Ishikawa (cell line): ENCODE data around the gene ATG9B.

Source experiments
- CEBPB ChIP-seq: IDR thresholded peaks from 2 replicates; pipeline ENCODE4 v1.6.1; 2012
- CREB1 ChIP-seq: IDR thresholded peaks from 2 replicates; pipeline ENCODE4 v1.6.1; 2012; ENCODE audit warnings: low read depth
- EGR1 ChIP-seq: IDR thresholded peaks from 2 replicates; pipeline ENCODE4 v1.6.1; 2012
- EP300 ChIP-seq: IDR thresholded peaks from 2 replicates; pipeline ENCODE4 v1.6.1; 2012; ENCODE audit warnings: borderline replicate concordance
- FOXM1 ChIP-seq: IDR thresholded peaks from 2 replicates; pipeline ENCODE4 v1.6.1; 2012; ENCODE audit warnings: low read depth, borderline replicate concordance
- NFIC ChIP-seq: IDR thresholded peaks from 2 replicates; pipeline ENCODE4 v1.6.1; 2012
- RAD21 ChIP-seq: IDR thresholded peaks from 2 replicates; pipeline ENCODE4 v1.6.1; 2012; ENCODE audit warnings: low read depth
- REST ChIP-seq: IDR thresholded peaks from 2 replicates; pipeline ENCODE4 v1.6.1; 2012; ENCODE audit warnings: low read depth, mild to moderate bottlenecking
- TAF1 ChIP-seq: IDR thresholded peaks from 2 replicates; pipeline ENCODE4 v1.6.1; 2012; ENCODE audit warnings: low read depth, mild to moderate bottlenecking
- TCF12 ChIP-seq: IDR thresholded peaks from 2 replicates; pipeline ENCODE4 v1.6.1; 2012; ENCODE audit warnings: low read depth
- TEAD4 ChIP-seq: IDR thresholded peaks from 2 replicates; pipeline ENCODE4 v1.6.1; 2012
- USF1 ChIP-seq: IDR thresholded peaks from 2 replicates; pipeline ENCODE4 v1.6.1; 2012
- YY1 ChIP-seq: IDR thresholded peaks from 2 replicates; pipeline ENCODE4 v1.6.1; 2012; ENCODE audit warnings: low read depth
- ZBTB7A ChIP-seq: IDR thresholded peaks from 2 replicates; pipeline ENCODE4 v1.6.1; 2012; ENCODE audit warnings: low read depth
- TF ChIP-seq, protein P1 (sequence below): IDR thresholded peaks from 2 replicates; pipeline ENCODE4 v1.6.1; 2012

Gene ATG9B

GRCh38 chr7:151058781-151059366 lies 34.6 kb upstream of the ATG9B start:
- TF ChIP-seq, protein P1, sequence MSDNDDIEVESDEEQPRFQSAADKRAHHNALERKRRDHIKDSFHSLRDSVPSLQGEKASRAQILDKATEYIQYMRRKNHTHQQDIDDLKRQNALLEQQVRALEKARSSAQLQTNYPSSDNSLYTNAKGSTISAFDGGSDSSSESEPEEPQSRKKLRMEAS, result peak; percentile 36; the same call in 1 of the 2 replicates
- no peak for TF ChIP-seq TCF12

- peak; percentile 66; the same call in 1 of the 2 replicates for TF ChIP-seq YY1
- TF ChIP-seq CREB1, result peak; percentile 28; the same call in 1 of the 2 replicates
- TF ChIP-seq RAD21, result no peak
- no peak for TF ChIP-seq FOXM1
- peak; percentile 57 for TF ChIP-seq USF1
- no peak for TF ChIP-seq REST
- TF ChIP-seq CEBPB, result no peak
- TF ChIP-seq, protein P1, result peak; percentile 49; the same call in 1 of the 2 replicates
- peak; percentile 37; the same call in 1 of the 2 replicates for TF ChIP-seq NFIC
- TF ChIP-seq EP300, result no peak; the same call in 1 of the 2 replicates
- TF ChIP-seq TAF1, result peak; percentile 48
- TF ChIP-seq ZBTB7A, result peak; percentile 91; the same call in 1 of the 2 replicates
- peak; percentile 25 for TF ChIP-seq TEAD4
- TF ChIP-seq TCF12, result peak; percentile 70
- no peak for TF ChIP-seq EGR1
These were observed 33.9 kb upstream of the ATG9B start for GRCh38 chr7:151057989-151058780.

GRCh38 chr7:151057506-151057988 lies 33.3 kb upstream of the ATG9B start, which contains the start of gene CDK5:
CDK5 (minus strand) TSS chr7:151057897; CDS start chr7:151057848, 49 bp downstream.
- TF ChIP-seq CEBPB (no peak), NFIC (no peak), EP300 (no peak; the same call in 1 of the 2 replicates), YY1 (no peak), CREB1 (no peak), USF1 (no peak)

DNA sequence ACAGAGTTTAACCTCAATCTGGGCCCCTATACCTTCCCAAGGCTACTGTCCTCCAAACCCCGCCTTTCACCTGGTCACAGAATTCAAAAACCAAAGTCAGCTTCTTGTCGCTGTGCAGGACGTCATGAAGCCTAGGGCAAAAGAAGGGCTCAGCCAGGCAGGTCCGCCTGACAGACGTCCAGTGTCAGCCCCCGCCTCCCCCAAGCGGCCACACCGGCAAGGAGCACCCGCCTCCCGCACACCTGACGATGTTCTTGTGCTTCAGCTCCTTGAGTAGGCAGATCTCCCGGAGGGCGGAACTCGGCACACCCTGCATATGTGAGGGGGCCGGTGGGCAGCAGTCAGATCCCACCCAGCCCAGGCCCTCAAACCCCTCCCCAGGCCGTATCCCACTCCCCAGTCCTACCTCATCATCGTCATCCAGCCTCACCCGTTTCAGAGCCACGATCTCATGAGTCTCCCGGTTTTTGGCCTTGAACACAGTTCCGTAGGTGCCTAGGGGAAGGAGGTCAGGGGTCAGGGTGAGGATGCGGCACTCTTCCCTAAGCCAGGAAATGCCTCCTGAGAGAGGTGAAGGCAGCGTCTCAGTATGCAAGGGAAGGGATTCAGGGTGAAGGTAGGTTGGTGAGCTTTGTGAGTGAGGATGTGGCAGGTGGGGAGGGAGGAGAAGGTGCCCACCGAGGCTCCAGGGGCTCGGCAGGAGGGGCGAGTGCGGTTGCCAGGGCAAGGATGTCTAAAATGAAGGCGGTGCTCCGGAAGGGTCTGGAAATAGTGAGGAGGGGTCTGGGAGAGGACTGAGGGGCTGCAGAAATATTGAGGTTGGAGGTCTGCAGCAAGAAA lies 32.6 kb upstream of the ATG9B start:
- TF ChIP-seq USF1 (no peak), FOXM1 (no peak), EP300 (no peak), NFIC (no peak), YY1 (no peak), ZBTB7A (no peak), REST (no peak), CREB1 (no peak), CEBPB (no peak), RAD21 (no peak), TEAD4 (no peak), EGR1 (no peak)
- TF ChIP-seq, protein P1, result no peak
